ENCODE data around the gene MFSD12. TPM values are rescaled to one million over a fixed set of nuclear protein-coding genes. Genes with fewer than 3 reads are reported as not detected.
A peak's percentile ranks its signal among the peaks of the same experiment; 100 is the strongest.

The MFSD12 gene
- total and polyA plus RNA-seq, 2 donors (not counting 3 experiments of a cell fraction or from before 2014, with no cell fraction given), result 51.7 to 78.9 TPM

DNA sequence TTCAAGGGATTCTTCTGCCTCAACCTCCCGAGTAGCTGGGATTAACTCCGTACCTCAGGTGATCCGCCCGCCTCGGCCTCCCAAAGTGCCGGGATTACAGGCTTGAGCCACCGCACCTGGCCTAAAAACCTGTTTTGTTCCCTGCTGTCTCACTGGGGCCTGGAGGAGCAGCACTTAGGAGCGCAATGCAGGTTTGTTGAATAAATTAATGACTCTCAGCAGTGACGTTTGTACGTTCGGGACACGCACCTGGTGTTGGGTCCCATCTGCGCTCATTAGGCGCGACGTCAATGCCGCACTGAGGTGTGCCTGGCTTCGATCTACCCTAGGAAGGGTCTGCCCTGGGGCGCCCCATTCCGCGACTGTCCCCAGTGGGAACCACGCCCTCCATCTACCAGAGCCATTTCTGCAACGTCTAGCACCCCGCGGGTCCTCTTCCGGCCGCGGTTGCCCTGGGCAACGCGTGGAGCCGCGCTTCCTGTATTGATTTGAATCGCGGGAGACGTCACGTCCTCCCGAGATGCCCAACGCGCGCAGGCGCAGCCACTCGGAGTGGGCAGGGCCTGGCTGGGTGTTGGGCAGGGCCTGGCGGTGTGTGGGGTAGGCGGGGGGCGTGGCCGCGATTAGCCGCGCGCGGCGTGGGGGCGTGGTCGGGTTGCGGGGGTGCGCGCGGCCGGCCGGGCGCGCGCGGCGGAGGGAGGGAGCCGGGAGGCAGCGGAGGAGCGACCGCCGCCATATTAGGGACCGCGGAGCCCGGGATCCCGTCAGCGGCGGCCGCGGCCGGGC, 51.6 kb downstream of the MFSD12 start, which contains the start of gene FZR1:
FZR1 (plus strand) TSS at position 714 of the 786 bp plus-strand sequence. CDS start 16,679 bp downstream, outside the sequence.
- H3K9me1 ChIP-seq (replicated peaks; ENCODE audit: control insufficient read depth, extremely low read depth, insufficient read depth, low read length), result no peaks in the 10 kb centered on the region
- peaks cover 0 to 9% of the 10 kb centered on the region in 2 experiments for H3K36me3 ChIP-seq (ENCODE audit: control insufficient read depth in 2 of 2, extremely low read depth in 1 of 2, insufficient read depth in 2 of 2, low read length in 2 of 2)
- peak within 1 kb of the TSS; percentile 98 for H2AFZ ChIP-seq (ENCODE audit: low read depth, low read length)
- H3K27me3 ChIP-seq (ENCODE audit: control insufficient read depth in 2 of 2, insufficient read depth in 2 of 2, low read length in 2 of 2), result no peaks in the 10 kb centered on the region
- BruUV-seq (replicated peaks), result TSS peak; percentile 93
- ChIA-PET POLR2A (no interaction called here), CTCF (interaction anchor here (1.9 kb wide), 1 partner anchor 21 kb away, joined by 9 read pairs; no protein-coding TSS in a partner anchor)
- H3K27ac ChIP-seq (ENCODE audit: insufficient read depth, low read depth, low read length), result peak within 1 kb of the TSS; percentile 94
- FAIRE-seq (peak; percentile 95), DNase-seq (ENCODE audit: low read depth, low spot score) (peak; percentile 98)
- intact Hi-C loops (cut with micrococcal nuclease) (loop anchor here (2.0 kb wide), 1 partner anchor 67 kb away; the partner anchor contains the start of gene HMG20B), dilution Hi-C loops (cut with MboI; ENCODE audit: extremely low pct_ligation_motif_present, low sequenced_read_pairs) (no loop called here)
- peak within 1 kb of the TSS; percentile 85 for H3K9ac ChIP-seq (replicated peaks; ENCODE audit: extremely low read depth, insufficient read depth, low read length)
- H3K4me2 ChIP-seq (ENCODE audit: insufficient read depth, low read length), result peak within 1 kb of the TSS; percentile 94
- peak within 1 kb of the TSS; percentile 76 to 91 (median 77) for H3K4me3 ChIP-seq (replicated peaks in 1 of 3; ENCODE audit: insufficient read depth in 1 of 3, low read depth in 1 of 3, low read length in 3 of 3)
- peaks cover 46% of the 10 kb centered on the region for H3K79me2 ChIP-seq (ENCODE audit: control insufficient read depth, insufficient read depth, low read length)
- no peaks in the 10 kb centered on the region for H3K9me3 ChIP-seq (replicated peaks; ENCODE audit: control insufficient read depth, insufficient read depth, low read length)
- H4K20me1 ChIP-seq (replicated peaks; ENCODE audit: control insufficient read depth, extremely low read depth, insufficient read depth, low read length), result no peaks in the 10 kb centered on the region
- TF ChIP-seq JUN (IDR thresholded peaks at IDR 0.05; ENCODE audit: borderline replicate concordance, insufficient read depth, insufficient read length, low read depth) (no peak), POLR2A (IDR thresholded peaks at IDR 0.05; ENCODE audit: low read depth, low read length) (peak; percentile 47), MYC (IDR thresholded peaks at IDR 0.05; ENCODE audit: low read depth, low read length) (peak; percentile 27), FOS (IDR thresholded peaks at IDR 0.05; ENCODE audit: borderline replicate concordance, insufficient read depth, low read length) (no peak), GATA2 (IDR thresholded peaks at IDR 0.05; ENCODE audit: insufficient read depth, insufficient read length, low read depth, low read length) (no peak), POLR2AphosphoS5 (IDR thresholded peaks at IDR 0.05; ENCODE audit: insufficient read depth, low read depth, low read length) (peak; percentile 72), MAX (IDR thresholded peaks at IDR 0.05; ENCODE audit: insufficient read depth, insufficient read length) (peak; percentile 56)
- TF ChIP-seq, protein P1, sequence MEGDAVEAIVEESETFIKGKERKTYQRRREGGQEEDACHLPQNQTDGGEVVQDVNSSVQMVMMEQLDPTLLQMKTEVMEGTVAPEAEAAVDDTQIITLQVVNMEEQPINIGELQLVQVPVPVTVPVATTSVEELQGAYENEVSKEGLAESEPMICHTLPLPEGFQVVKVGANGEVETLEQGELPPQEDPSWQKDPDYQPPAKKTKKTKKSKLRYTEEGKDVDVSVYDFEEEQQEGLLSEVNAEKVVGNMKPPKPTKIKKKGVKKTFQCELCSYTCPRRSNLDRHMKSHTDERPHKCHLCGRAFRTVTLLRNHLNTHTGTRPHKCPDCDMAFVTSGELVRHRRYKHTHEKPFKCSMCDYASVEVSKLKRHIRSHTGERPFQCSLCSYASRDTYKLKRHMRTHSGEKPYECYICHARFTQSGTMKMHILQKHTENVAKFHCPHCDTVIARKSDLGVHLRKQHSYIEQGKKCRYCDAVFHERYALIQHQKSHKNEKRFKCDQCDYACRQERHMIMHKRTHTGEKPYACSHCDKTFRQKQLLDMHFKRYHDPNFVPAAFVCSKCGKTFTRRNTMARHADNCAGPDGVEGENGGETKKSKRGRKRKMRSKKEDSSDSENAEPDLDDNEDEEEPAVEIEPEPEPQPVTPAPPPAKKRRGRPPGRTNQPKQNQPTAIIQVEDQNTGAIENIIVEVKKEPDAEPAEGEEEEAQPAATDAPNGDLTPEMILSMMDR (IDR thresholded peaks at IDR 0.05; ENCODE audit: extremely low read depth in 1 of 2, insufficient read depth in 1 of 2, low read depth in 1 of 2, low read length in 2 of 2), result no peak
- H3K4me1 ChIP-seq (ENCODE audit: control insufficient read depth, extremely low read depth, insufficient read depth, low read length), result peaks cover 10% of the 10 kb centered on the region

Measured in endothelial cell of umbilical vein (primary cell).